GM18508 (cell line): ENCODE data around the gene NKAPL.
"Not testable (repeated sequence)": the region's sequence is repeated elsewhere in the genome, so short reads cannot be mapped to it uniquely, and the experiment has no call there.

ENCODE experiments used
- ATAC-seq: cut with Tn5 transposase; IDR thresholded peaks from one replicate; pipeline ENCODE4 v1.9.1; 2021; ENCODE audit warnings: moderate number of reproducible peaks; ENCODE audit not compliant: insufficient read depth, unreplicated experiment

Gene NKAPL

GRCh38 chr6:28291573-28291972, 32.5 kb downstream of the NKAPL start:
- ATAC-seq = no peak

- ATAC-seq = no peak
Observed at GRCh38 chr6:28295326-28295725, 36.2 kb downstream of the NKAPL start.

GRCh38 chr6:28296520-28297060, 37.5 kb downstream of the NKAPL start:
- no peak for ATAC-seq

- peak; percentile 89 for ATAC-seq
Observed at GRCh38 chr6:28303570-28303969, 44.5 kb downstream of the NKAPL start.

GRCh38 chr6:28306363-28306762, 47.3 kb downstream of the NKAPL start:
- ATAC-seq = not testable (repeated sequence)
